Umbilical cord (tissue), 1 donor: ENCODE data around the gene PHB1. TPM values are rescaled to one million over a fixed set of nuclear protein-coding genes. Genes with fewer than 3 reads are reported as not detected.

ENCODE experiments used
- total RNA-seq: library from RNA; depleted of rRNA; stranded (reverse); fragments of >200 nt; gene quantifications from one replicate; pipeline ENCODE4 v1.2.3, GENCODE V29; 2014; ENCODE audit warnings: low replicate concordance; ENCODE audit not compliant: insufficient read depth

PHB1 gene
- total RNA-seq, 1 donor from 2014 or later = 53.9 TPM

Other genes starting within 250 kb of the PHB1 start
- not detected for gene GNGT2, start 204.3 kb downstream of the PHB1 start, total RNA-seq
- gene ABI3, start 204.2 kb downstream of the PHB1 start, total RNA-seq = 4.6 TPM
- gene PHOSPHO1, start 184.1 kb downstream of the PHB1 start, total RNA-seq = 8.2 TPM
- 16.6 TPM for gene ZNF652, start 52.6 kb downstream of the PHB1 start, total RNA-seq
- gene NGFR, start 80.4 kb upstream of the PHB1 start, total RNA-seq = 1.9 TPM
- gene NXPH3, start 161.0 kb upstream of the PHB1 start, total RNA-seq = 3.4 TPM